PC-3 (cell line): ENCODE measurements around the gene STK39.

Source experiments
- CTCF ChIP-seq: fragments of 300-600 bp; sonication (generic); conservative IDR thresholded peaks from 2 replicates; pipeline ENCODE4 v1.5.1; 2017; ENCODE audit warnings: antibody characterized with exemption, low read depth, mild to moderate bottlenecking, low read length
- EZH2 ChIP-seq: fragments of 300-600 bp; sonication (generic); IDR thresholded peaks from one replicate; pipeline ENCODE4 v1.6.1; 2017; ENCODE audit warnings: antibody characterized with exemption, mild to moderate bottlenecking, low read length; ENCODE audit not compliant: unreplicated experiment

DNA sequence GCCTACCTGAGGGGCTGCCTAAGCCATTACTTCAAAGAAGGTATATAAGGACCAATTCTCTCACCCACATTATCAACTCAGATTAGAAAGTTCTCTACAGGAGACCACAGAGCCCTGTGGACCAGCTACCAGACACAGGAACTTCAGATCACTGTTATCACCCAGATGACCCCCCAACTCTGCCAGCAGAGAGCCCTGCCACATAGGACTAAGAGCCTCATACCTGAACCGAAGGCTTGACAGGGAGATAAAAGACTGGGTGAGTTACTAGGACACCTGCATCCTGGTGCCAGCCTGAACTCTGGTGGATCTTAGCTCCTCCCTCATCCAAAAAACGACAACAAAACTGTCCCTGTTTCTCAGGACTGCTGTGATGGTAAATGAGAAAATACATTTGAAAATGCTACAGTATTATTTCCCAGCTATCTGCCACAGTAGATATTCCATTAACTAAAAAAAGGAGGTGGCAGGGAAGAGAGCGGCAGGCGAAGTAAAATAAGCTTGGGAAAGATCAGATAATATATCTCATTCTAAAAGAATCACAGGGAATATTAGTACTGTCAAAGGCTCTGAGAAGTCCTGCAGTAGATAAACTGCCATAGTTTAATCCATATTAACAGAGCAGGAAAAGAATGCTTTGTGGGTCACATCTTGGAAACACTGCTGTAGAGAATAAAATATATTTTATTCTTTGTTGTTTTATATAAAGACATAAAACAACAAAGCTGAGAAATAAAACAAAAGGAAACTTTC, 79.7 kb downstream of the STK39 start:
- TF ChIP-seq CTCF (no peak), EZH2 (no peak)
